Activated naive CD4-positive, alpha-beta T cell treated with anti-CD3 and anti-CD28 coated beads, Interleukin-2, amount 10 ng/mL, durations not matched to agents 5 hours and 36 hours (primary cell): Measurements from ENCODE around the gene CT83. TPM values are rescaled to one million over a fixed set of nuclear protein-coding genes. Genes with fewer than 3 reads are reported as not detected.

Source experiments
- total RNA-seq, 2 experiments: library from RNA; stranded (reverse); gene quantifications; one replicate each; pipeline ENCODE4 v1.2.3, GENCODE V29; 2021

The CT83 gene
- not detected for total RNA-seq

DNA sequence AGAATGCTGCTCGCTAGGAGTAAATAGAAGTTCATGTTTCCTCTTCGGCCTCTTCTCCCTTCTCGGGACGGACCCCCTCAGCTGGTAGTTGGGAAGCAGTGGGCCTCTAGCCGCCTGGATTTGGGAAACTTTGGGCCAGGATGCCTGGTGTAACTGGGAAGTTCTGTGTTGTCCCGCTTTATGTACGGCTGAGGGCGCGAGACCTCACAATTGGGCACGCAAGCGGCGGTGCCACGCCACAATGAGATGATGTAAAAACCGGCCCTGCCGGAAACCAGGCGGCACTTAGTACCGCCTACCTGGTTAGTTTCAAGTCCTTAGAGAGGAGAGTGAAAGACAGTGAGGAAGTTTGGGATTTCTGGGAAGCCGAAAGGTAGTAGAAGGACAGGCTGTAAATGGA, at the start of gene CT83:
Gene CT83 (minus strand): TSS at position 155 of the 400 bp plus-strand sequence. CDS start 120 bp downstream, at position 35.

GRCh38 chrX:116436358-116436816, 26.4 kb downstream of the CT83 start, which contains the start of gene SLC6A14:
TSS of gene SLC6A14 (plus strand) at chrX:116436606. CDS start at chrX:116436710, 104 bp downstream.

Other genes starting within 250 kb of the CT83 start
- not detected for gene SLC6A14, start 26.4 kb downstream of the CT83 start, total RNA-seq